ENCODE data around the gene KRTAP5-11.
"Not testable (repeated sequence)": the region's sequence is repeated elsewhere in the genome, so short reads cannot be mapped to it uniquely, and the experiment has no call there.

Gene KRTAP5-11

DNA sequence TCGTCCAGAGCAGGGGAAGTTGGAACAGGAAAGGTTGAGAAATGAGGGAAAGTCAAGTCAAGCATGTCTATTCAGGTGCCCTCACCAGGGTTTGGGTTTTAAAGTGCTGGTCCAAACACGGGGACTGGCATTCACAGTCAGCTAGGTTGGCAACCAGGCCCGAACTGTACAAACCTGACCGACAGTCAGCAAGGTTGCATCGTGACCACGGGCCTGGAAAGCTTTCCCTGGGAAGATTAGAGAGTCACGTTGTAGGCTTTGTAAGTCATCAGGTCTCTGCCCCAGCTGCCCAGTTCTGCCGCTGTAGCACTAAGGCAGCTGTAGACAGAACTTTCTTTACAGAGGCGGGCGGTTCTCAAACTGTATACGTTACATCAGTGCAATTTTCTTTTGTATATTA lies 9.9 kb downstream of the KRTAP5-11 start (continued):
- TF ChIP-seq, protein P1, sequence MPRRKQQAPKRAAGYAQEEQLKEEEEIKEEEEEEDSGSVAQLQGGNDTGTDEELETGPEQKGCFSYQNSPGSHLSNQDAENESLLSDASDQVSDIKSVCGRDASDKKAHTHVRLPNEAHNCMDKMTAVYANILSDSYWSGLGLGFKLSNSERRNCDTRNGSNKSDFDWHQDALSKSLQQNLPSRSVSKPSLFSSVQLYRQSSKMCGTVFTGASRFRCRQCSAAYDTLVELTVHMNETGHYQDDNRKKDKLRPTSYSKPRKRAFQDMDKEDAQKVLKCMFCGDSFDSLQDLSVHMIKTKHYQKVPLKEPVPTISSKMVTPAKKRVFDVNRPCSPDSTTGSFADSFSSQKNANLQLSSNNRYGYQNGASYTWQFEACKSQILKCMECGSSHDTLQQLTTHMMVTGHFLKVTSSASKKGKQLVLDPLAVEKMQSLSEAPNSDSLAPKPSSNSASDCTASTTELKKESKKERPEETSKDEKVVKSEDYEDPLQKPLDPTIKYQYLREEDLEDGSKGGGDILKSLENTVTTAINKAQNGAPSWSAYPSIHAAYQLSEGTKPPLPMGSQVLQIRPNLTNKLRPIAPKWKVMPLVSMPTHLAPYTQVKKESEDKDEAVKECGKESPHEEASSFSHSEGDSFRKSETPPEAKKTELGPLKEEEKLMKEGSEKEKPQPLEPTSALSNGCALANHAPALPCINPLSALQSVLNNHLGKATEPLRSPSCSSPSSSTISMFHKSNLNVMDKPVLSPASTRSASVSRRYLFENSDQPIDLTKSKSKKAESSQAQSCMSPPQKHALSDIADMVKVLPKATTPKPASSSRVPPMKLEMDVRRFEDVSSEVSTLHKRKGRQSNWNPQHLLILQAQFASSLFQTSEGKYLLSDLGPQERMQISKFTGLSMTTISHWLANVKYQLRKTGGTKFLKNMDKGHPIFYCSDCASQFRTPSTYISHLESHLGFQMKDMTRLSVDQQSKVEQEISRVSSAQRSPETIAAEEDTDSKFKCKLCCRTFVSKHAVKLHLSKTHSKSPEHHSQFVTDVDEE (CRISPR knock-in tag; IDR thresholded peaks at IDR 0.05) = no peak
- no peak for TF ChIP-seq ESRRG (CRISPR knock-in tag; IDR thresholded peaks at IDR 0.05)

DNA sequence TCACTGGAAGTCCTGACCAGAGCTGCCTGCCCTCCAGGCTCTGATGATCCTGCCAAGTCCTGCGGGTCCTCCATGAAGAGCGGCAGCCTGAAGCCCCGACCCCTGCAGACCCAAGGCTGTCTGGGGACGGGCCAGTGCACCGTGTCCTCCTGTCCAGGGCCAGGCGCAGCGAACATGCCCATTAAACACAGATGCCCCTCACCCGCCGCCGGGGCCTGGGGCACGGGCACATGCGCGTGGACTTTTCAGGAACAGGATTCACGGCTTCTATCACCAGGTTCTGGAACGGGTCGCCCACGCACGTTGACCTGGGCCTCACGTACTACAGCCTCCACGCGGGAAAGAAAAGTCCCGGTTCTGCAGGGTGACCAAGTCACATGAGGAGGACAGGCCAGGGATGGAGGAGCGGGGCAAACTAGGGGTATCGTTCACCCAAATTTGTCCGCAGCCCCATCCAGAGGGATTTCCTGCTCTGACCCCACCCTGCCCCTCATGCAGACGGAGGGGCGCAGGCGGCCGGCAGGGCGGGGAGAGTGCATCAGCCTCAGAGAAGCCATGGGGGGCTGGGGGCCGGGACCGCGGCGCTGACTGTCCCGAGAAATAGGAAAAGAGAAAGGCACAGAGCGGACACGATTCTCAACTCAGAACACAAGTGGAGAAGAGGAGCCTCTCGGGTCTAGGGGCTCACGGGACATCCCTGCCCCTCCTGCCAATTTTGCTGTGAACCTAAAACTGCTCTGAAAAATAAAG lies 11.4 kb downstream of the KRTAP5-11 start:
- not testable (repeated sequence) for ATAC-seq

DNA sequence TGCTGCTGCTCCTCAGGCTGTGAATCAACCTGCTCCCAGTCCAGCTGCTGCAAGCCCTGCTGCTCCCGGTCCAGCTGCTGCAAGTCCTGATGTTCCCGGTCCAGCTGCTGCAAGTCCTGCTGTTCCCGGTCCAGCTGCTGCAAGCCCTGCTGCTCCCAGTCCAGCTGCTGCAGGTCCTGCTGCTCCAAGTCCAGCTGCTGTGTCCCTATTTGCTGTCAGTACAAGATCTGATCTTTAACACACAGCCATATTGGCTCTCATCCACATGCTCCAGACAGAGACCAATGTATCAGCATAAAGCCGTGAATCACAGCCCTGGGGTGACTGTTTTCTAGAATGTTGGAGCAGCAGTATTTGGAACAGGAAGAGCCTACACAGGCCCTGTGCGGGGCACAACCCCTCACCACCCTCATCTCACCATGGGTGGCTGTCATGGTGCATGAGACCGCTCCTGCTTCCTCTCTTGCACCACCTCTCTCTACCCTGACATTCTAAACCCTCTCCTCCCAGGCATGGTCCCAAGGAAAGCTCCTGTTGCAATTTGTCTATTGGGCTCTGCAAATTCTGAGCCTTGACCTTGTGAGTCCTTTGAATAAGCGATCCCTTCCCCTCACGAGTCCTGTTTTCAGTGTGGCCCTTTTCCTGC lies 13.8 kb downstream of the KRTAP5-11 start:
- ATAC-seq = no peak
- TF ChIP-seq TCF4 (CRISPR knock-in tag; IDR thresholded peaks at IDR 0.05; ENCODE audit: borderline replicate concordance) (no peak), ISL1 (CRISPR knock-in tag; IDR thresholded peaks at IDR 0.05) (no peak), RARB (CRISPR knock-in tag; IDR thresholded peaks at IDR 0.05) (no peak), ZNF565 (CRISPR knock-in tag; conservative IDR thresholded peaks at IDR 0.05; ENCODE audit: low read depth) (no peak), ZNF70 (CRISPR knock-in tag; IDR thresholded peaks at IDR 0.05) (no peak)
- TF ChIP-seq, protein P1 (CRISPR knock-in tag; IDR thresholded peaks at IDR 0.05) = no peak

DNA sequence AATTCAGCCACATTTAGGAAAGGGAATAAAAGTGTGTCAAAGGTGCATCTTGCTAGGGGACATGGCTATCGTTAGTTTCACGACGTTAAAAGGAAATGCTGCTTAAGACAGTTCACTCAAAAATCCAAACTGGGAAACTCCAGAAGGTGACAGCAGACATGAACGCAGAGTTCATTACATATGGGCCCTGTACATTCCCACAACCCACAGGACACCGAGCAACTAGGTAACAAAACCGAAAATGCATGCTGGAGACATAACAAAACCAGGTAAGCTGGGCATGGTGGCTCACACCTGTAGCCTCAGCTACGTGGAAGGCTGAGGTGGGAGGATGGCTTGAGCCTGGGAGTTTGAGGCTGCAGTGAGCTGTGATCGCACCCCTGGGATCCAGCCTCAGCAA lies 15.0 kb downstream of the KRTAP5-11 start:
- ATAC-seq = not testable (repeated sequence)

DNA sequence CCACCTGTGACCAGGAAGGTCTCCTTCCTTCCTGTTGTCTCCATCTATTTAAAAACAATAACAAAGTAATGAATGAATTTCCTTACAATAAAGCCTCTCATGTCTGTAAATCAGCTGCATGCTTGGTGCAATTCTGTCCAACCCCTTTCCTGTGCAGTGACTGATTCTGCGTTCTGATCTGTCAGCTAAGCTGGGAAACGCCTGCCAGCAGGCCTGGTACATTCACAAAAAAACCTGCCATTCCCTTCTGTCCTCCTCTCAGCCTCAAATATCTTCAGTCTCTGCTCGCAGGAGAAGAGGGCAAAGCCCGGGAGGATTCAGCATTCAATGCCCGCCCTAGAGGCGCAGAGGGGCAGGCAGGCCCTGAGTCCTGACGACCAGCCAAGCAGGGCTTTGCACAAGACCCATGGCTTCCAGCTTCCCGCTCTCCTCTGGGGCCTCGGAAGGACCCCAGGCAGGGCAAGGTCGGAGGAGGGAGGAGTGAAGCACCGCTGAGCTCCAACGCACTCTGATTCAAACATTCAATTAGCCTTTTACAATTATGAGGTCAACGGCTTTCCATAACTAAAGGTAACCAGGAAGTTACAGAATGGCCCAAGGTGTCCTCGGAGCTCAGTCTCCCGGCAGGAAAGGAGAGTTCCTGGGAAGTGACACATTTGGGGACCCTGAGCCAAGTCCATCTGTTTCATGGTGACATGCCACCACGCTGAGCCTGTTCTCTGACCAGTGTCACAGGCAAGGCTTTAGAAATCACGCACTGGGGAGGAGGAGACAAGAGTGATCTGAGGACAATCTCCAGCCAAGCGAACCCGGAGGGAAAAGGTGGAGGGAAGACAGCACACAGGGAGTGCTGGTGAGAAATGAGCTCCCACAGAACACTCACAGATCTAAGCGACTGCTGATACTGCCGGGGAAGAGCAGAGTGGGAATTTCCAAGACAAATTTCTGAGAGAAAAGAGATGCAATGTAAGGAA lies 15.8 kb downstream of the KRTAP5-11 start:
- ATAC-seq = not testable (repeated sequence)

DNA sequence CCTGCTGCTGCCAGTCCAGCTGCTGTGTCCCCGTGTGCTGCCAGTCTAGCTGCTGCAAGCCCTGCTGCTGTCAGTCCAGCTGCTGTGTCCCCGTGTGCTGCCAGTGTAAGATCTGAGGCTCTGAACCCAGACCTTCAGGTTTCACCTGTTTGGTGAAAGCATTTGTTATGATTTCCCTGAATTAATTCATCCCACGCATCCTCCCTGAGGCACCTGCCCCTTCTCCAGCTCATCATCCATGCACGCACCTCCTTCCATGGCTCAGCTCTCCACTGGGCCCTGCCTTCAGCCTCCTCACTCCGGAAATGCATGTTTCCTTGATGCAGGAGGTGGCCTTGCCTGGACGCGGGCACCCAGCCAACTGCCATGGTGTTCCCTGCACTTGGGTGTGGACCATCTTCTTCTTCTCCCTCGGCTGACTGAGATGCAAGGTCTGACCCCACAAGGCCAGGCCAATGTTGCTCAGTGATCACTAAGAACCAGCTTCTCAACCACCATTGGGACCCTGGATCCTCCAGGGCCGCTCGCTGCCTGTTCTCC lies 16.5 kb downstream of the KRTAP5-11 start:
- no peak for TF ChIP-seq BACH2 (CRISPR knock-in tag; IDR thresholded peaks at IDR 0.05; ENCODE audit: borderline replicate concordance)
- TF ChIP-seq ZC3H10 (CRISPR knock-in tag; IDR thresholded peaks at IDR 0.05) = no peak
- TF ChIP-seq ZFP3 (CRISPR knock-in tag; IDR thresholded peaks at IDR 0.05) = no peak
- no peak for ATAC-seq

DNA sequence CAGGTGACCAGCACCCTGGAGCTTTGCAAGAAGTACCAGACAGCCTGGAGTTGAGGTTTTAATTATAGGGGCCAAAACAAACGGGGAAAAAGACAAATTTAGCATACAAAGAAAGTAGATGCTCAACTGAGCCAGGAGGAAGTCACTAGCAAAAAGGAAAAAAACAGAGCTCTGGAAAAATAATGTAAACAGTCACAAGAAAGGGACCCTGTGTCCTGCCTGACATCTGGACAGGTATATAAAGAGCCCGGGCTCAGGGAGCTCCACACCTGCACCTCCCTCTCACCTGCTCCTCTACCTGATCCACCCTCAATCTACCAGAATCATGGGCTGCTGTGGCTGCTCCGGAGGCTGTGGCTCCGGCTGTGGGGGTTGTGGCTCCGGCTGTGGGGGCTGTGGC lies 17.4 kb downstream of the KRTAP5-11 start, which contains the start of gene KRTAP5-10:
TSS of gene KRTAP5-10 (plus strand) at position 301 of the 400 bp plus-strand sequence. CDS start at position 326, 25 bp downstream.
- ATAC-seq = no peak
- TF ChIP-seq TOX (CRISPR knock-in tag; IDR thresholded peaks at IDR 0.05; ENCODE audit: borderline replicate concordance) = no peak

DNA sequence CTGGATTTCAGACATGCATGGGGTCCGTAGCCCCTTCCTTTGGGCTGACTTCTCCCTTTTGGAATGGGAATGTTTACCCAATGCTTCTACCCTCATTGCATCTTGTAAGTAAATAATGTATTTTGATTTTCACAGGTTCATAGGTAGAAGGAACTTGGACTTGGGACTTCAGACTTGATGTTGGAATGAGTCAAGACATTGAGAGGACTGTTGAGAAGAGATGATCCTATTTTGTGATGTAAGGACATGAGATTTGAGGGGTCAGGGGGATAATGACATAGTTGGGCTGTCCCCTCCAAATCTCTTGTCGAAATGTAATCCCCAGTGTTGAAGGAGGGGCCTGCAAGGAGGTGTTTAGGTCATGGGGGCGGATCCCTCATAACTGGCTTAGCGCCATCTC lies 18.2 kb downstream of the KRTAP5-11 start:
- ATAC-seq = no peak
- TF ChIP-seq PPARA (CRISPR knock-in tag; IDR thresholded peaks at IDR 0.05; ENCODE audit: borderline replicate concordance) = no peak
- TF ChIP-seq, protein P2, sequence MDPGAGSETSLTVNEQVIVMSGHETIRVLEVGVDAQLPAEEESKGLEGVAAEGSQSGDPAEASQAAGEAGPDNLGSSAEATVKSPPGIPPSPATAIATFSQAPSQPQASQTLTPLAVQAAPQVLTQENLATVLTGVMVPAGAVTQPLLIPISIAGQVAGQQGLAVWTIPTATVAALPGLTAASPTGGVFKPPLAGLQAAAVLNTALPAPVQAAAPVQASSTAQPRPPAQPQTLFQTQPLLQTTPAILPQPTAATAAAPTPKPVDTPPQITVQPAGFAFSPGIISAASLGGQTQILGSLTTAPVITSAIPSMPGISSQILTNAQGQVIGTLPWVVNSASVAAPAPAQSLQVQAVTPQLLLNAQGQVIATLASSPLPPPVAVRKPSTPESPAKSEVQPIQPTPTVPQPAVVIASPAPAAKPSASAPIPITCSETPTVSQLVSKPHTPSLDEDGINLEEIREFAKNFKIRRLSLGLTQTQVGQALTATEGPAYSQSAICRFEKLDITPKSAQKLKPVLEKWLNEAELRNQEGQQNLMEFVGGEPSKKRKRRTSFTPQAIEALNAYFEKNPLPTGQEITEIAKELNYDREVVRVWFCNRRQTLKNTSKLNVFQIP (CRISPR knock-in tag; IDR thresholded peaks at IDR 0.05; ENCODE audit: borderline replicate concordance, low read depth) = no peak
- no peak for TF ChIP-seq ISL1 (CRISPR knock-in tag; IDR thresholded peaks at IDR 0.05)
- TF ChIP-seq, protein P3, sequence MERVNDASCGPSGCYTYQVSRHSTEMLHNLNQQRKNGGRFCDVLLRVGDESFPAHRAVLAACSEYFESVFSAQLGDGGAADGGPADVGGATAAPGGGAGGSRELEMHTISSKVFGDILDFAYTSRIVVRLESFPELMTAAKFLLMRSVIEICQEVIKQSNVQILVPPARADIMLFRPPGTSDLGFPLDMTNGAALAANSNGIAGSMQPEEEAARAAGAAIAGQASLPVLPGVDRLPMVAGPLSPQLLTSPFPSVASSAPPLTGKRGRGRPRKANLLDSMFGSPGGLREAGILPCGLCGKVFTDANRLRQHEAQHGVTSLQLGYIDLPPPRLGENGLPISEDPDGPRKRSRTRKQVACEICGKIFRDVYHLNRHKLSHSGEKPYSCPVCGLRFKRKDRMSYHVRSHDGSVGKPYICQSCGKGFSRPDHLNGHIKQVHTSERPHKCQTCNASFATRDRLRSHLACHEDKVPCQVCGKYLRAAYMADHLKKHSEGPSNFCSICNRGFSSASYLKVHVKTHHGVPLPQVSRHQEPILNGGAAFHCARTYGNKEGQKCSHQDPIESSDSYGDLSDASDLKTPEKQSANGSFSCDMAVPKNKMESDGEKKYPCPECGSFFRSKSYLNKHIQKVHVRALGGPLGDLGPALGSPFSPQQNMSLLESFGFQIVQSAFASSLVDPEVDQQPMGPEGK (CRISPR knock-in tag; IDR thresholded peaks at IDR 0.05; ENCODE audit: borderline replicate concordance) = no peak
- TF ChIP-seq ESRRG (CRISPR knock-in tag; IDR thresholded peaks at IDR 0.05) = no peak
- TF ChIP-seq TCF4 (CRISPR knock-in tag; IDR thresholded peaks at IDR 0.05; ENCODE audit: borderline replicate concordance) = no peak
- TF ChIP-seq ZFP30 (CRISPR knock-in tag; IDR thresholded peaks at IDR 0.05) = no peak
- TF ChIP-seq ZNF8 (CRISPR knock-in tag; IDR thresholded peaks at IDR 0.05) = no peak
- TF ChIP-seq ZC3H10 (CRISPR knock-in tag; IDR thresholded peaks at IDR 0.05) = no peak

All from SK-N-SH treated with all-trans-retinoic acid at 6 μM for 48 hours (cell line).